ENCODE measurements around the gene ADAMTS15. TPM values are rescaled to one million over a fixed set of nuclear protein-coding genes. Genes with fewer than 3 reads are reported as not detected.
"Not testable (repeated sequence)": the region's sequence is repeated elsewhere in the genome, so short reads cannot be mapped to it uniquely, and the experiment has no call there.

The ADAMTS15 gene
- total RNA-seq, 1 donor from 2014 or later: 2.4 TPM

DNA sequence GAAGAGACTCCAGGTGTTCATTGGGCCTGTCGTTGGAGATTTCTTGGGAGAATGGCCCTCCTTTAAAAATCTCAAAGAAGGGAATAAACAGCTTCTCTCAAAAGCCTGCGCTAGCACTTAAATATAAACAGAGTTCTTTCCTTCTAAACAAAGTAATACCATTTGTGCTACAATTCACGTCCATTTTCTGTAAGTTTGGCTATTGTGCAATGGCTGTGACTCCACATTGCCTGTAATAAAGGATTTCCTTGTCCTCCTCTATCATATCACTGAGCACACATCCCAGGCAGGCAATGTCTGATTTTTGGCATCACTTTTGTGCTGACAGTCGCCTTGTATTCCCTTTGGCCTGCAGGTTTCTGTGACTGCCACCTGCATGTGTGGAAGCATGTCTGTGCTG, 15.1 kb upstream of the ADAMTS15 start:
- DNase-seq (ENCODE audit: low spot score in 2 of 2) (no peak), FAIRE-seq (no peak)

GRCh38 chr11:130434521-130435223, 13.8 kb upstream of the ADAMTS15 start:
- DNase-seq (ENCODE audit: low spot score in 2 of 2) (peak; percentile 67 to 73), FAIRE-seq (no peak)

GRCh38 chr11:130435671-130436070, 12.8 kb upstream of the ADAMTS15 start:
- FAIRE-seq: no peak
- DNase-seq (ENCODE audit: low spot score in 2 of 2): no peak

- DNase-seq (ENCODE audit: low spot score in 2 of 2) (no peak), FAIRE-seq (no peak)
These were observed 12.3 kb upstream of the ADAMTS15 start for GRCh38 chr11:130436171-130436570.

GRCh38 chr11:130437848-130438247, 10.6 kb upstream of the ADAMTS15 start:
- no peak for DNase-seq (ENCODE audit: low spot score in 2 of 2)
- no peak for FAIRE-seq

GRCh38 chr11:130438401-130439159, 9.9 kb upstream of the ADAMTS15 start:
- not testable (repeated sequence) for DNase-seq (ENCODE audit: low spot score in 2 of 2); FAIRE-seq

DNA sequence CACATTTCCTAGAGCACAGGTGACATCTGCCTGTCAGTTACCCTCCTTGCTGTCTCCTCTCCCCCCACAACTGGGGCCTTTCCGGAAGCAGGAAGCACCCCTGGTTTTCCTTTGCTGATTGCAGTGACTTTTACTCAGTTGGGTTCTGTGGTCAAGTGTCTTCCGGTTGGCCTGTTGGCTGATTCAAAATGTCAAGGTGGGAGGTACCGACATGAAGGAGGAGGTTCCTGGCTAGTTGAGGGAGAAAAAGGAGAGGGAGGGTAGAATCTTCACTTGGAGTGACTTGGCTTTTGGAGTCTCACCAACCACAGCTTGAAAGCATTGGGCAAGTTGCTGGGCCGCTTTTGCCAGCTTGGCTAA, 9.3 kb upstream of the ADAMTS15 start:
- no peak for DNase-seq (ENCODE audit: low spot score in 2 of 2)
- FAIRE-seq: no peak

GRCh38 chr11:130439876-130440275, 8.6 kb upstream of the ADAMTS15 start:
- no peak for FAIRE-seq
- no peak for DNase-seq (ENCODE audit: low spot score in 2 of 2)

DNA sequence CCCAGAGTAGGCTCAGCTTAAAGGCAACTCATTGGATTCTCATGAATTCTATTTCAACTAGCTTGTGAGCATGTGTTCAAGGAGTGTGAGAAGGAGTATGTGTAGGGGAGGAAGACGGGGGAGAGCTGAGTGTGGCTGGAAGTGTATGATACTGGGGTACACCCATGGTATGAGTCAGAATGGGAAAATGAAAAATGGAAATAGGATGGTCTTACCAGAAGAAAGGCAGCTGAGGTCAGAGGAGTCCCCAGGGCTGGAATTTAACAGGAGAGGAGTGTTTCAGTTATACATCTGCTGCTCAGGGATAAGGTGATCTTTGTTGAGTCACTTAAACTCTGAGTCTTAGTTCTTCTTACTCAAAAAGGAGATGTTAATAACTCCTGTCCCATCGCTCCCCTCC, 6.7 kb upstream of the ADAMTS15 start:
- FAIRE-seq (no peak), DNase-seq (ENCODE audit: low spot score in 2 of 2) (no peak)

DNA sequence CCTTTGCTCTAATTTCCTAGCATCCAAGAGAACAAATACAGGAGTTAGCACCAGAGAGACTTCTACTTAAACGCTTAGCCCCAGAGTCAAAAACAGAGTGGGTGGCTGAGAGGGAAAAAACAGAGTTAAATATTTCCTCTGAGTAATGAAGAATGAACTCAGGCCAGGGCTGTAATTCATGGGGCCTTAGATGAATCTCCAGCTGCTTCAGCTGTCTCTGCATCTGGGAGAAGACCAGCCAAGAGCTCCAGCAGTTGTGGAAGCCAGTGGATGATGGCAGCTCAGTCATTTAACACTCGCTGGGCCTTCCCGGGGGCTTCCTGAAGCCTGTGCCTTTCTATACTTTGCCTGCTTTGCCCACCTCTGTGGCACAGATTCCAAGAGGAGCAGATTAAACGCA, 5.7 kb upstream of the ADAMTS15 start:
- DNase-seq (ENCODE audit: low spot score in 2 of 2): no peak

GRCh38 chr11:130445788-130446187, 2.7 kb upstream of the ADAMTS15 start:
- no peak for FAIRE-seq
- DNase-seq (ENCODE audit: low spot score in 2 of 2): no peak

More for the DNA sequence above, 5.7 kb upstream of the ADAMTS15 start:
- FAIRE-seq: no peak

GRCh38 chr11:130448039-130448415, 418 bp upstream of the ADAMTS15 start:
- no peak for DNase-seq (ENCODE audit: low spot score in 2 of 2)
- FAIRE-seq: no peak

DNA sequence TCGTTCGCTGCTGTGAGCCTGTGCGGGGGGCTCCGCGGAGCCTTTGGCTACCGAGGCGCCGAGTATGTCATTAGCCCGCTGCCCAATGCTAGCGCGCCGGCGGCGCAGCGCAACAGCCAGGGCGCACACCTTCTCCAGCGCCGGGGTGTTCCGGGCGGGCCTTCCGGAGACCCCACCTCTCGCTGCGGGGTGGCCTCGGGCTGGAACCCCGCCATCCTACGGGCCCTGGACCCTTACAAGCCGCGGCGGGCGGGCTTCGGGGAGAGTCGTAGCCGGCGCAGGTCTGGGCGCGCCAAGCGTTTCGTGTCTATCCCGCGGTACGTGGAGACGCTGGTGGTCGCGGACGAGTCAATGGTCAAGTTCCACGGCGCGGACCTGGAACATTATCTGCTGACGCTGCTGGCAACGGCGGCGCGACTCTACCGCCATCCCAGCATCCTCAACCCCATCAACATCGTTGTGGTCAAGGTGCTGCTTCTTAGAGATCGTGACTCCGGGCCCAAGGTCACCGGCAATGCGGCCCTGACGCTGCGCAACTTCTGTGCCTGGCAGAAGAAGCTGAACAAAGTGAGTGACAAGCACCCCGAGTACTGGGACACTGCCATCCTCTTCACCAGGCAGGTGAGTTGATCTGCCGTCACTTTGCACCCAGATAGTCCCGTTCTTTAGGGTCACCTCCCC, 1.0 kb downstream of the ADAMTS15 start:
- DNase-seq (ENCODE audit: low spot score in 2 of 2): no peak
- FAIRE-seq: no peak

GRCh38 chr11:130449996-130450769, 1.7 kb downstream of the ADAMTS15 start:
- FAIRE-seq (no peak), DNase-seq (ENCODE audit: low spot score in 2 of 2) (peak in 1 of 2 donors; percentile 61)

- DNase-seq (ENCODE audit: low spot score in 2 of 2): no peak
These were observed 3.0 kb downstream of the ADAMTS15 start for GRCh38 chr11:130451231-130452019.

GRCh38 chr11:130452176-130452575, 3.7 kb downstream of the ADAMTS15 start:
- no peak for FAIRE-seq
- no peak for DNase-seq (ENCODE audit: low spot score in 2 of 2)

More at GRCh38 chr11:130451231-130452019, 3.0 kb downstream of the ADAMTS15 start:
- no peak for FAIRE-seq

DNA sequence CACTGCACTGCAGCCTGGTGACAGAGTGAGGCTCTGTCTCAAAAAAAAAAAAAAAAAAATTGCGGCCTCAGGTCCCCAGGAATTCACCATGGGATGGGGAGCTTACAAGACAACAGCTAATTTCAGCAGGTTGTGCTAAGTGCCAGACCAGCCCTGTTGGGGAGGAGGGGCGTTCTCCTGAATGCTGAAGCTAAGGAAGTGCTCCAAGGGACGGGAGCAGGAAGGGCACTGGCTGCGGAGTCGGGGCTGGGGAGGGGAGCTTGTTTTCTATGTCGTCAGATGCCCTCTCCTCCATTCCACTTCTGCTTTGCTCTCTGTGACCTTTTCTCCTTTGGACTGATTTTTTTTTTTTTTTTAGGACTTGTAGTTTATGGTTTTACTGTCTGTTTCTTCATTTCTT, 4.5 kb downstream of the ADAMTS15 start:
- DNase-seq (ENCODE audit: low spot score in 2 of 2) (no peak), FAIRE-seq (no peak)

DNA sequence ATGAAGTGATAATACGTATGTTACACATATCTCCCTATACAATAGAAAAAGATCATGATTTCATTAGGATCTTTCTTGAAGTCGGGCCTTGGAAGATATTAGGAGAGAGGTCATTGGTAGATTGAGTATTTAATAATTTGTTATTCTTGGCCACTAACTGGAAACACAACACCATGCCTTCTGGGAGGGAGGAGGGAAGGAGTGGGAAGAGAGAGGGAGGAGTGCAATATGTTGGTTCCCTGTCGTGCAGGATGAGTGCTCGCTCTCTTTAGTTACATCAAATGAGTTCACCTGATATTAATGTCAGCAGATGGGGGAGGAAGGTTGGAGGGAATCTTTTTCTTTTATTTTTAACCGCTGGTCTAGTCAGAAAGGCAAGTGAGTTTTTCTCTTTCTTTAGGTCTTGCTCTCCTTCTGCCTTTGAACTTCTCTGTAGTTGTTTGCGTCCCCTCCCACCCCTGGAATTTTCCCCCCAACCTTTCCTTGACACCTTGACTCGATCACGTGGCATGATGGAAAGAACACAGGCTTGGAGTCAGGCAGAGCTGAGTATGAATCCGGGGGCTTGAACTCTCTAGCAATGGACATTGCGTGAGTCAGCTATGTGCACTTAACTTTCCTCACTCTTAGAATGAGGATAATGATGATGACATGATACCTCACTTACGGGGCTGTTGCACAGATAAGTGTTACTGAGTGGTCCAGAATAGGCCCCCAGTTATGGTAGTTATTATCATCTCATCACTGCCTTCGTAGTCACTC, 6.2 kb downstream of the ADAMTS15 start:
- no peak for FAIRE-seq
- DNase-seq (ENCODE audit: low spot score in 2 of 2): no peak

GRCh38 chr11:130455483-130456127, 7.2 kb downstream of the ADAMTS15 start:
- no peak for FAIRE-seq

More at GRCh38 chr11:130455483-130456127, 7.2 kb downstream of the ADAMTS15 start:
- no peak for DNase-seq (ENCODE audit: low spot score in 2 of 2)
